Measurements from ENCODE around the gene ATP1A3. TPM values are rescaled to one million over a fixed set of nuclear protein-coding genes. Genes with fewer than 3 reads are reported as not detected.

ATP1A3 gene
- total and polyA plus RNA-seq, 2 of the 13 experiments (the other 11 are each of a cell fraction or from before 2014, with no cell fraction given), result 0.01 to 0.04 TPM

DNA sequence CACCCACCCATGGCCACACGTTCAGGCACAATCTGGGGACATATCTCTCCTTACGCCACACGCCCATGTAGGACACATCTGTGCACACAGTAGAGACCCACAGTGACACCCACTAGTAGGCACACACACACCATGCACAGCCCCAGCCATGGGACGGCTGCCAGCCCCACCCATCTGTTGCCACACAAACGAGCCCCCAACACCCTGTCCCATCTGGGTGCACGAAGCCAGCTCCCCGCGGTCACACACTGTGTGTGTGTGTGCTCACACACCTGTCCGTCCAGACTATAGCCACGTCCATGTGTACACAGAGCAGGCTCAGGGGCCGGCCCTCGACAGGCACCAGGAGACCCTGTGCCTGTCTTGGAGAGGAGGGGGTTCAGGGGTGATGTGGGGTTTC lies 76.4 kb downstream of the ATP1A3 start:
- WGBS (ENCODE audit: low lambda C conversion rate), result 43% methylated on average over 4 of the region's 12 CpGs

More for the DNA sequence above, 76.4 kb downstream of the ATP1A3 start:
- no peaks in the 10 kb centered on the region for H4K20me1 ChIP-seq (ENCODE audit: insufficient read depth, low read length)
- H2AFZ ChIP-seq (ENCODE audit: low read length), result no peak overlapping the region
- no peak overlapping the region for H3K9ac ChIP-seq (ENCODE audit: insufficient read depth, low read depth, low read length)
- ChIA-PET CTCF (ENCODE audit: low intra/inter-chr PET ratio, low total read pairs) (no interaction called here), POLR2A (no interaction called here)
- H3K9me3 ChIP-seq (ENCODE audit: low read length), result no peaks in the 10 kb centered on the region
- TF ChIP-seq ZNF660 (CRISPR knock-in tag; IDR thresholded peaks at IDR 0.05; ENCODE audit: borderline replicate concordance, low read depth), result no peak
- TF ChIP-seq, protein P1, sequence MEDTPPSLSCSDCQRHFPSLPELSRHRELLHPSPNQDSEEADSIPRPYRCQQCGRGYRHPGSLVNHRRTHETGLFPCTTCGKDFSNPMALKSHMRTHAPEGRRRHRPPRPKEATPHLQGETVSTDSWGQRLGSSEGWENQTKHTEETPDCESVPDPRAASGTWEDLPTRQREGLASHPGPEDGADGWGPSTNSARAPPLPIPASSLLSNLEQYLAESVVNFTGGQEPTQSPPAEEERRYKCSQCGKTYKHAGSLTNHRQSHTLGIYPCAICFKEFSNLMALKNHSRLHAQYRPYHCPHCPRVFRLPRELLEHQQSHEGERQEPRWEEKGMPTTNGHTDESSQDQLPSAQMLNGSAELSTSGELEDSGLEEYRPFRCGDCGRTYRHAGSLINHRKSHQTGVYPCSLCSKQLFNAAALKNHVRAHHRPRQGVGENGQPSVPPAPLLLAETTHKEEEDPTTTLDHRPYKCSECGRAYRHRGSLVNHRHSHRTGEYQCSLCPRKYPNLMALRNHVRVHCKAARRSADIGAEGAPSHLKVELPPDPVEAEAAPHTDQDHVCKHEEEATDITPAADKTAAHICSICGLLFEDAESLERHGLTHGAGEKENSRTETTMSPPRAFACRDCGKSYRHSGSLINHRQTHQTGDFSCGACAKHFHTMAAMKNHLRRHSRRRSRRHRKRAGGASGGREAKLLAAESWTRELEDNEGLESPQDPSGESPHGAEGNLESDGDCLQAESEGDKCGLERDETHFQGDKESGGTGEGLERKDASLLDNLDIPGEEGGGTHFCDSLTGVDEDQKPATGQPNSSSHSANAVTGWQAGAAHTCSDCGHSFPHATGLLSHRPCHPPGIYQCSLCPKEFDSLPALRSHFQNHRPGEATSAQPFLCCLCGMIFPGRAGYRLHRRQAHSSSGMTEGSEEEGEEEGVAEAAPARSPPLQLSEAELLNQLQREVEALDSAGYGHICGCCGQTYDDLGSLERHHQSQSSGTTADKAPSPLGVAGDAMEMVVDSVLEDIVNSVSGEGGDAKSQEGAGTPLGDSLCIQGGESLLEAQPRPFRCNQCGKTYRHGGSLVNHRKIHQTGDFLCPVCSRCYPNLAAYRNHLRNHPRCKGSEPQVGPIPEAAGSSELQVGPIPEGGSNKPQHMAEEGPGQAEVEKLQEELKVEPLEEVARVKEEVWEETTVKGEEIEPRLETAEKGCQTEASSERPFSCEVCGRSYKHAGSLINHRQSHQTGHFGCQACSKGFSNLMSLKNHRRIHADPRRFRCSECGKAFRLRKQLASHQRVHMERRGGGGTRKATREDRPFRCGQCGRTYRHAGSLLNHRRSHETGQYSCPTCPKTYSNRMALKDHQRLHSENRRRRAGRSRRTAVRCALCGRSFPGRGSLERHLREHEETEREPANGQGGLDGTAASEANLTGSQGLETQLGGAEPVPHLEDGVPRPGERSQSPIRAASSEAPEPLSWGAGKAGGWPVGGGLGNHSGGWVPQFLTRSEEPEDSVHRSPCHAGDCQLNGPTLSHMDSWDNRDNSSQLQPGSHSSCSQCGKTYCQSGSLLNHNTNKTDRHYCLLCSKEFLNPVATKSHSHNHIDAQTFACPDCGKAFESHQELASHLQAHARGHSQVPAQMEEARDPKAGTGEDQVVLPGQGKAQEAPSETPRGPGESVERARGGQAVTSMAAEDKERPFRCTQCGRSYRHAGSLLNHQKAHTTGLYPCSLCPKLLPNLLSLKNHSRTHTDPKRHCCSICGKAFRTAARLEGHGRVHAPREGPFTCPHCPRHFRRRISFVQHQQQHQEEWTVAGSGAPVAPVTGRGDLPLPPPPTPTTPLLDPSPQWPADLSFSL (CRISPR knock-in tag; IDR thresholded peaks at IDR 0.05), result 0 out of 2 replicates have a peak, but pooled peaks have one; percentile 10
- ATAC-seq (no peak), DNase-seq (ENCODE audit: low spot score) (no peak), FAIRE-seq (no peak)
- no peak overlapping the region for H3K4me2 ChIP-seq (ENCODE audit: low read depth, low read length)
- intact Hi-C loops (cut with micrococcal nuclease; ENCODE audit: unreplicated experiment) (no loop called here), in situ Hi-C loops (cut with HindIII; ENCODE audit: extremely low pct_ligation_motif_present, low pct_unique_long_range_greater_than_20kb) (no loop called here)
- no peaks in the 10 kb centered on the region for H3K36me3 ChIP-seq (replicated peaks in 1 of 2; ENCODE audit: control insufficient read depth in 1 of 2, insufficient read depth in 2 of 2, low read length in 2 of 2)
- peaks cover 10 to 35% of the 10 kb centered on the region in 2 experiments for H3K27me3 ChIP-seq (ENCODE audit: control insufficient read depth in 1 of 2, insufficient read depth in 2 of 2, low read length in 2 of 2)
- no peak overlapping the region for H3K4me3 ChIP-seq (replicated peaks in 1 of 3; ENCODE audit: insufficient read depth in 1 of 3, low read depth in 2 of 3, low read length in 3 of 3)
- no TSS peak for BruUV-seq (replicated peaks)
- no peak overlapping the region for H3K27ac ChIP-seq (ENCODE audit: extremely low read length, insufficient read depth, low read length)
- H3K79me2 ChIP-seq (ENCODE audit: insufficient read depth, low read length), result no peaks in the 10 kb centered on the region
- no peaks in the 10 kb centered on the region for H3K4me1 ChIP-seq (ENCODE audit: insufficient read depth, low read length)

Other genes with a start within 250 kb of the ATP1A3 start
- not detected in 2 replicates for gene CEACAM6, start 238.7 kb downstream of the ATP1A3 start, total RNA-seq (2016; rRNA removed; fragmentation: Illumina TruSeq; extraction: Trizol)
- not detected in 2 replicates for gene CEACAM6, start 238.7 kb downstream of the ATP1A3 start, polyA plus RNA-seq (2011; rRNA removed)
- not detected in 2 replicates for gene CEACAM3, start 197.6 kb downstream of the ATP1A3 start, total RNA-seq (2016; rRNA removed; fragmentation: Illumina TruSeq; extraction: Trizol)
- gene CEACAM3, start 197.6 kb downstream of the ATP1A3 start, polyA plus RNA-seq (2011; rRNA removed), result not detected in 2 replicates
- not detected in 2 replicates for gene LYPD4, start 149.5 kb downstream of the ATP1A3 start, total RNA-seq (2016; rRNA removed; fragmentation: Illumina TruSeq; extraction: Trizol)
- not detected in 2 replicates for gene LYPD4, start 149.5 kb downstream of the ATP1A3 start, polyA plus RNA-seq (2011; rRNA removed)
- not detected in 2 replicates for gene DMRTC2, start 149.2 kb downstream of the ATP1A3 start, total RNA-seq (2016; rRNA removed; fragmentation: Illumina TruSeq; extraction: Trizol)
- not detected in 2 replicates for gene DMRTC2, start 149.2 kb downstream of the ATP1A3 start, polyA plus RNA-seq (2011; rRNA removed)
- 4,758 and 5,028 TPM in 2 replicates for gene RPS19, start 134.0 kb downstream of the ATP1A3 start, total RNA-seq (2016; rRNA removed; fragmentation: Illumina TruSeq; extraction: Trizol)
- 1,633 and 1,983 TPM in 2 replicates for gene RPS19, start 134.0 kb downstream of the ATP1A3 start, polyA plus RNA-seq (2011; rRNA removed)
- 0.27 and 0.33 TPM in 2 replicates for gene CD79A, start 117.0 kb downstream of the ATP1A3 start, total RNA-seq (2016; rRNA removed; fragmentation: Illumina TruSeq; extraction: Trizol)
- gene CD79A, start 117.0 kb downstream of the ATP1A3 start, polyA plus RNA-seq (2011; rRNA removed), result 0.24 and 0.30 TPM in 2 replicates
- gene ARHGEF1, start 111.0 kb downstream of the ATP1A3 start, total RNA-seq (2016; rRNA removed; fragmentation: Illumina TruSeq; extraction: Trizol), result 26.2 and 34.7 TPM in 2 replicates
- 33.1 and 33.7 TPM in 2 replicates for gene ARHGEF1, start 111.0 kb downstream of the ATP1A3 start, polyA plus RNA-seq (2011; rRNA removed)
- not detected in 2 replicates for gene ERFL, start 65.8 kb downstream of the ATP1A3 start, total RNA-seq (2016; rRNA removed; fragmentation: Illumina TruSeq; extraction: Trizol)
- gene ERFL, start 65.8 kb downstream of the ATP1A3 start, polyA plus RNA-seq (2011; rRNA removed), result not detected in 2 replicates
- 20.7 and 37.4 TPM in 2 replicates for gene RABAC1, start 34.9 kb downstream of the ATP1A3 start, total RNA-seq (2016; rRNA removed; fragmentation: Illumina TruSeq; extraction: Trizol)
- gene RABAC1, start 34.9 kb downstream of the ATP1A3 start, polyA plus RNA-seq (2011; rRNA removed), result 74.0 and 91.2 TPM in 2 replicates
- gene GRIK5, start 76.0 kb upstream of the ATP1A3 start, total RNA-seq (2016; rRNA removed; fragmentation: Illumina TruSeq; extraction: Trizol), result not detected in 2 replicates
- gene GRIK5, start 76.0 kb upstream of the ATP1A3 start, polyA plus RNA-seq (2011; rRNA removed), result 0.05 TPM in 1 of 2 replicates, not detected in the other
- gene ZNF574, start 81.9 kb upstream of the ATP1A3 start, total RNA-seq (2016; rRNA removed; fragmentation: Illumina TruSeq; extraction: Trizol), result 7.9 and 8.2 TPM in 2 replicates
- gene ZNF574, start 81.9 kb upstream of the ATP1A3 start, polyA plus RNA-seq (2011; rRNA removed), result 7.7 and 9.5 TPM in 2 replicates
- gene POU2F2, start 138.2 kb upstream of the ATP1A3 start, total RNA-seq (2016; rRNA removed; fragmentation: Illumina TruSeq; extraction: Trizol), result 0.03 and 0.09 TPM in 2 replicates
- gene POU2F2, start 138.2 kb upstream of the ATP1A3 start, polyA plus RNA-seq (2011; rRNA removed), result 0.17 and 0.25 TPM in 2 replicates
- gene DEDD2, start 223.4 kb upstream of the ATP1A3 start, total RNA-seq (2016; rRNA removed; fragmentation: Illumina TruSeq; extraction: Trizol), result 14.7 and 19.2 TPM in 2 replicates
- 24.7 and 26.1 TPM in 2 replicates for gene DEDD2, start 223.4 kb upstream of the ATP1A3 start, polyA plus RNA-seq (2011; rRNA removed)
- 8.4 and 8.5 TPM in 2 replicates for gene ZNF526, start 226.1 kb upstream of the ATP1A3 start, total RNA-seq (2016; rRNA removed; fragmentation: Illumina TruSeq; extraction: Trizol)
- 3.3 and 4.3 TPM in 2 replicates for gene ZNF526, start 226.1 kb upstream of the ATP1A3 start, polyA plus RNA-seq (2011; rRNA removed)
- gene GSK3A, start 248.4 kb upstream of the ATP1A3 start, total RNA-seq (2016; rRNA removed; fragmentation: Illumina TruSeq; extraction: Trizol), result 14.8 and 16.9 TPM in 2 replicates
- 52.5 and 56.5 TPM in 2 replicates for gene GSK3A, start 248.4 kb upstream of the ATP1A3 start, polyA plus RNA-seq (2011; rRNA removed)

All from HepG2 (cell line).